Right lobe of liver (tissue), 6 donors: ENCODE measurements around the gene AVP. TPM values are rescaled to one million over a fixed set of nuclear protein-coding genes. Genes with fewer than 3 reads are reported as not detected.

Source experiments
- ATAC-seq, 4 donors: fragments of 200-7000 bp; cut with Tn5 transposase; one replicate each; pipeline ENCODE4 v1.9.1; 2020; ENCODE audit warnings: mild to moderate bottlenecking in 4 of 4, moderate library complexity in 4 of 4
- DNase-seq, 3 donors: peaks; one replicate each; pipeline ENCODE4 v3.0.0-alpha.2; 2020
- H3K27ac ChIP-seq, 3 donors: fragments of 200-600 bp; one replicate each; pipeline ENCODE4 v1.8.0; 2022
- H3K27me3 ChIP-seq, 2 donors: fragments of 200-600 bp; one replicate each; pipeline ENCODE4 v1.8.0; 2022
- H3K36me3 ChIP-seq, 4 donors: fragments of 200-600 bp; sonication (generic) in 1 of 4; one replicate each; pipeline versions ENCODE4 v1.5.1 to v1.8.0; 2017 to 2022; ENCODE audit warnings: control low read depth in 1 of 4
- H3K4me1 ChIP-seq, 4 donors: fragments of 200-600 bp; sonication (generic) in 1 of 4; one replicate each; pipeline versions ENCODE4 v1.5.1 to v1.8.0; 2017 to 2022; ENCODE audit warnings: control low read depth in 1 of 4
- H3K4me3 ChIP-seq, 3 donors: fragments of 200-600 bp; one replicate each; pipeline ENCODE4 v1.8.0; 2022
- H3K9me3 ChIP-seq, 4 donors: fragments of 200-600 bp; sonication (generic) in 1 of 4; one replicate each; pipeline versions ENCODE4 v1.5.1 to v1.8.0; 2017 to 2022; ENCODE audit warnings: control low read depth in 1 of 4
- CTCF ChIP-seq, 4 donors: fragments of 200-600 bp in 3 of 4; fragments of 450-650 bp in 1 of 4; IDR thresholded peaks; one replicate each; pipeline versions ENCODE4 v1.5.1 to v1.8.0; 2016 to 2022; ENCODE audit warnings: antibody characterized with exemption in 4 of 4, mild to moderate bottlenecking in 2 of 4
- POLR2A ChIP-seq: fragments of 450-650 bp; IDR thresholded peaks from one replicate; pipeline ENCODE4 v1.6.1; 2017; ENCODE audit warnings: antibody characterized with exemption, mild to moderate bottlenecking
- WGBS: methylation state at CpG from one replicate; pipeline ENCODE4 v1.1.6; 2018; ENCODE audit warnings: low coverage, low lambda C conversion rate; ENCODE audit not compliant: insufficient coverage; ENCODE audit errors: missing lambda C conversion rate; 5-methylcytosine and 5-hydroxymethylcytosine counted together
- intact Hi-C, 2 donors: fragments of 100-400 bp; cut with DNase I; formaldehyde crosslinking; loops; one replicate each; pipeline versions ENCODE4 v1.11.2 to v1.14.1; 2022
- total RNA-seq, 6 experiments: library from RNA; depleted of rRNA in 2 of 6; stranded (reverse); fragments of >200 nt in 2 of 6; fragmentation: NEBNext Ultra II Directional in 3 of 6; extraction: Animal tissue kit (Norgen Biotek cat#: 25700) in 3 of 6; gene quantifications; one replicate each; pipeline versions ENCODE4 v1.1.0 to v1.2.4, GENCODE V29; 2016 to 2023
- donor health status: DM: no; HTN: yes; CAD: no.
- donor health status: DM: no; HTN: no; CAD: no.
- donor health status: DM: no; HTN: no; CAD: no.
- donor health status: DM: no; HTN: yes; CAD: no.
- donor health status: DM: no; HTN: yes; CAD: no.

Gene AVP
- total RNA-seq, 6 experiments from 2014 or later, result 0.74 to 0.93 TPM; not detected in 4

GRCh38 chr20:3042625-3043024 is 41.9 kb downstream of the AVP start:
- no peak for TF ChIP-seq POLR2A
- intact Hi-C loops, result loop anchor here in 1 of 2 donors (10.0 kb wide), 1 partner anchor 72 kb away; no protein-coding TSS in a partner anchor
- Histone ChIP-seq H3K27me3 (no peaks in the 10 kb centered on the region), H3K9me3 (no peaks in the 10 kb centered on the region), H3K4me1 (peaks cover 0 to 23% (median 5%) of the 10 kb centered on the region in 4 donors), H3K4me3 (peak overlapping the region in 1 of 3 donors; percentile 31), H3K36me3 (peaks cover 0 to 6% (median 0%) of the 10 kb centered on the region in 4 donors), H3K27ac (peak overlapping the region in 2 of 3 donors; percentile 50 to 83)
- peak; percentile 48 to 87 (median 86) for DNase-seq
- peak in 3 of 4 donors; percentile 10 to 45 (median 12) for ATAC-seq
- whole genome bisulfite sequencing, result no CpG with 5 or more reads among the region's 5 CpGs

- peaks cover 0 to 20% (median 5%) of the 10 kb centered on the region in 4 donors for H3K4me1 ChIP-seq
- H3K4me3 ChIP-seq, result peak overlapping the region in 2 of 3 donors; percentile 31 to 50
- H3K36me3 ChIP-seq, result peaks cover 0 to 8% (median 0%) of the 10 kb centered on the region in 4 donors
- peak in 3 of 4 donors; percentile 2 to 5 (median 4) for ATAC-seq
- intact Hi-C loops, result loop anchor here in 1 of 2 donors (10.0 kb wide), 1 partner anchor 73 kb away; no protein-coding TSS in a partner anchor
- peak overlapping the region; percentile 50 to 83 (median 59) for H3K27ac ChIP-seq
- peak in 1 of 3 donors; percentile 62 for DNase-seq
- no peaks in the 10 kb centered on the region for H3K9me3 ChIP-seq
- 9% methylated on average over 10 of the region's 10 CpGs for WGBS
- no peaks in the 10 kb centered on the region for H3K27me3 ChIP-seq
- TF ChIP-seq CTCF (IDR thresholded peaks at IDR 0.05) (no peak), POLR2A (peak; percentile 14)
Observed at GRCh38 chr20:3041854-3042409, 42.6 kb downstream of the AVP start.

GRCh38 chr20:3040086-3040485 is 44.4 kb downstream of the AVP start:
- peaks cover 0 to 16% (median 3%) of the 10 kb centered on the region in 4 donors for H3K4me1 ChIP-seq
- H3K36me3 ChIP-seq, result peaks cover 0 to 19% (median 6%) of the 10 kb centered on the region in 4 donors
- 86% methylated on average over 3 of the region's 8 CpGs for WGBS
- no peaks in the 10 kb centered on the region for H3K27me3 ChIP-seq
- TF ChIP-seq CTCF (IDR thresholded peaks at IDR 0.05), result no peak
- TF ChIP-seq POLR2A, result no peak
- no peak for DNase-seq
- intact Hi-C loops, result loop anchor here in 1 of 2 donors (10.0 kb wide), 1 partner anchor 75 kb away; no protein-coding TSS in a partner anchor
- H3K27ac ChIP-seq, result no peak overlapping the region
- no peak overlapping the region for H3K4me3 ChIP-seq
- no peak for ATAC-seq
- H3K9me3 ChIP-seq, result no peaks in the 10 kb centered on the region

- 100% methylated on average over 2 of the region's 4 CpGs for WGBS
- intact Hi-C loops, result no loop called here
- ATAC-seq (no peak), DNase-seq (no peak)
- Histone ChIP-seq H3K27ac (no peak overlapping the region), H3K4me3 (no peak overlapping the region), H3K36me3 (peaks cover 0 to 19% (median 6%) of the 10 kb centered on the region in 4 donors), H3K9me3 (no peaks in the 10 kb centered on the region), H3K27me3 (no peaks in the 10 kb centered on the region), H3K4me1 (peaks cover 0 to 16% (median 3%) of the 10 kb centered on the region in 4 donors)
- TF ChIP-seq CTCF (IDR thresholded peaks at IDR 0.05), result no peak
- no peak for TF ChIP-seq POLR2A
Observed at GRCh38 chr20:3039426-3039825, 45.1 kb downstream of the AVP start.

GRCh38 chr20:3038454-3038853 is 46.1 kb downstream of the AVP start:
- Histone ChIP-seq H3K27ac (no peak overlapping the region), H3K27me3 (no peaks in the 10 kb centered on the region), H3K4me3 (no peak overlapping the region), H3K4me1 (peaks cover 0 to 16% (median 3%) of the 10 kb centered on the region in 4 donors), H3K9me3 (no peaks in the 10 kb centered on the region), H3K36me3 (peaks cover 0 to 19% (median 6%) of the 10 kb centered on the region in 4 donors)
- 83% methylated on average over 3 of the region's 5 CpGs for WGBS
- TF ChIP-seq POLR2A, result no peak
- no peak for TF ChIP-seq CTCF (IDR thresholded peaks at IDR 0.05)
- ATAC-seq (no peak), DNase-seq (no peak)
- intact Hi-C loops, result no loop called here
